SK-MEL-5 (cell line): ENCODE results near the gene WASF3. TPM values are rescaled to one million over a fixed set of nuclear protein-coding genes. Genes with fewer than 3 reads are reported as not detected.
"Not testable (repeated sequence)": the region's sequence is repeated elsewhere in the genome, so short reads cannot be mapped to it uniquely, and the experiment has no call there.

ENCODE experiments used
- DNase-seq: peaks from one replicate; pipeline ENCODE4 v3.0.0-alpha.2; 2016; ENCODE audit warnings: low read depth, low spot score
- in situ Hi-C: cut with HindIII; loops from 2 replicates; pipeline ENCODE4 v1.10.0; 2016; ENCODE audit warnings: low sequenced_read_pairs, high pct_unique_total_duplicates, low pct_unique_long_range_greater_than_20kb
- total RNA-seq: library from RNA; depleted of rRNA; stranded (reverse); fragments of >200 nt; shearing (Covaris generic); gene quantifications from 2 replicates; pipeline ENCODE4 v1.2.3, GENCODE V29; 2014

Gene WASF3
- total RNA-seq, 1 experiment from 2014 or later = 17.2 TPM

GRCh38 chr13:26602783-26603182, 45.3 kb downstream of the WASF3 start:
- DNase-seq = no peak
- in situ Hi-C loops = no loop called here

- in situ Hi-C loops = no loop called here
- DNase-seq = no peak
Measured at GRCh38 chr13:26604784-26605545, 47.5 kb downstream of the WASF3 start.

- DNase-seq = peak; percentile 44
- in situ Hi-C loops = no loop called here
Measured at GRCh38 chr13:26605845-26606244, 48.4 kb downstream of the WASF3 start.

- in situ Hi-C loops = no loop called here
Measured at GRCh38 chr13:26606631-26607030, 49.1 kb downstream of the WASF3 start.

GRCh38 chr13:26614721-26615120, 57.2 kb downstream of the WASF3 start:
- DNase-seq = no peak
- in situ Hi-C loops = no loop called here

More at GRCh38 chr13:26606631-26607030, 49.1 kb downstream of the WASF3 start:
- no peak for DNase-seq

- no peak for DNase-seq
- in situ Hi-C loops = no loop called here
Measured at GRCh38 chr13:26616126-26616525, 58.6 kb downstream of the WASF3 start.

- in situ Hi-C loops = no loop called here
- no peak for DNase-seq
Measured at GRCh38 chr13:26618726-26619125, 61.2 kb downstream of the WASF3 start.

- no peak for DNase-seq
- in situ Hi-C loops = no loop called here
Measured at GRCh38 chr13:26619358-26619757, 61.9 kb downstream of the WASF3 start.

GRCh38 chr13:26621731-26622401, 64.4 kb downstream of the WASF3 start:
- in situ Hi-C loops = no loop called here
- DNase-seq = no peak

- no peak for DNase-seq
- in situ Hi-C loops = no loop called here
Measured at GRCh38 chr13:26623125-26623524, 65.6 kb downstream of the WASF3 start.

- no peak for DNase-seq
- in situ Hi-C loops = no loop called here
Measured at GRCh38 chr13:26624572-26624971, 67.1 kb downstream of the WASF3 start.

GRCh38 chr13:26626271-26626670, 68.8 kb downstream of the WASF3 start:
- DNase-seq = no peak
- in situ Hi-C loops = no loop called here

GRCh38 chr13:26628706-26629105, 71.2 kb downstream of the WASF3 start:
- in situ Hi-C loops = no loop called here
- peak; percentile 54 for DNase-seq

GRCh38 chr13:26629260-26629825, 71.9 kb downstream of the WASF3 start:
- DNase-seq = peak; percentile 59
- in situ Hi-C loops = no loop called here

- DNase-seq, in situ Hi-C loops: not testable (repeated sequence)
Measured at GRCh38 chr13:26635634-26636033, 78.2 kb downstream of the WASF3 start.

- in situ Hi-C loops, DNase-seq: not testable (repeated sequence)
Measured at GRCh38 chr13:26636073-26636472, 78.6 kb downstream of the WASF3 start.

GRCh38 chr13:26646603-26647002, 89.1 kb downstream of the WASF3 start:
- no peak for DNase-seq
- in situ Hi-C loops = no loop called here

- DNase-seq = no peak
- in situ Hi-C loops = no loop called here
Measured at GRCh38 chr13:26651234-26651633, 93.8 kb downstream of the WASF3 start.

GRCh38 chr13:26653310-26653709, 95.8 kb downstream of the WASF3 start:
- in situ Hi-C loops = no loop called here
- no peak for DNase-seq
